ENCODE measurements around the gene GIMAP6.
"Not testable (repeated sequence)": the region's sequence is repeated elsewhere in the genome, so short reads cannot be mapped to it uniquely, and the experiment has no call there.

Gene GIMAP6

GRCh38 chr7:150586068-150586784, 46.0 kb downstream of the GIMAP6 start:
- DNase-seq (ENCODE audit: low read depth in 1 of 2, low spot score in 1 of 2): no peak

- no peak for DNase-seq (ENCODE audit: low read depth in 1 of 2, low spot score in 1 of 2)
These were observed 47.0 kb downstream of the GIMAP6 start for GRCh38 chr7:150585199-150585598.

DNA sequence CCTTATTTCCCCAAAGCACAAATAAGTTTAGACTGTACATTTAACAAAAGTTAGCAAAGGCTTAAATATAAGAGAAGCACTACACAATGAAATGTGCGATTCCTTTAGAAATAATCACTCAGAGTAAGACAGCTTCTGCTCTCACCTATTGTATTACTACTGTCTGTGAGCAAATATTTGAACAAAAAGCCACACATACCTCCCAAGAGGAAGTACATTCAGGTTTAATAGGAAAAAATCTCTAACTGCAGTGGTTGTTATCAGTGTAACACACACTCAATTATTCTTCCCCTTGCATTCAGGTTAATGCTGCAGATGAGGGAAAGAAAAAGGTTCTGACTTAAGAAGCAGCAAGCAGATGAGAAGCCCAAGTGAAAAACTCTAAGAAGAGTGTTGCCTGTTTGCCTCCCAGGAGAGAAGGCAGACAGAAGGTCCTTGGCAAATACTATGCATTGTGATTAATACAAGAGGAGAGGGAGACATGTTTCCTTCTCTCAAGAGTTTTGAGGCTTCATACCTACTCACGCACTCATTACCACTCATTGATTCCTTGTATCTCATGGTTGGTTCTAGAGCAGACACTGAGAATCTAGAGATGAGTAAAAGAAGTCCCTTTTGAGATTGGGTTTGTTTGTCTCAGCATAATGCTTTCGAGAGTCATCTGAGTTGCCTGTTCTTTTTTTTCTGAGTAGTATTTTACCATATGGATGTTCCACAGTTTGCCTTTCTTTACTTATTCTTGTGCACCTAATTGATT, 51.4 kb downstream of the GIMAP6 start:
- DNase-seq (ENCODE audit: low read depth in 1 of 2, low spot score in 1 of 2): no peak

- not testable (repeated sequence) for DNase-seq (ENCODE audit: low read depth in 1 of 2, low spot score in 1 of 2)
These were observed 52.1 kb downstream of the GIMAP6 start for GRCh38 chr7:150579979-150580637.

Data from activated CD4-positive, alpha-beta T cell treated with anti-CD3 and anti-CD28 coated beads, Interleukin-2, amount 50 U/mL, for 24 hours (primary cell).